HG03060 (cell line): ENCODE results near the gene IGFBP5.

Experiments used
- ATAC-seq: cut with Tn5 transposase; IDR thresholded peaks from one replicate; pipeline ENCODE4 v1.9.1; 2021; ENCODE audit warnings: low read depth, moderate number of reproducible peaks; ENCODE audit not compliant: unreplicated experiment

Gene IGFBP5

DNA sequence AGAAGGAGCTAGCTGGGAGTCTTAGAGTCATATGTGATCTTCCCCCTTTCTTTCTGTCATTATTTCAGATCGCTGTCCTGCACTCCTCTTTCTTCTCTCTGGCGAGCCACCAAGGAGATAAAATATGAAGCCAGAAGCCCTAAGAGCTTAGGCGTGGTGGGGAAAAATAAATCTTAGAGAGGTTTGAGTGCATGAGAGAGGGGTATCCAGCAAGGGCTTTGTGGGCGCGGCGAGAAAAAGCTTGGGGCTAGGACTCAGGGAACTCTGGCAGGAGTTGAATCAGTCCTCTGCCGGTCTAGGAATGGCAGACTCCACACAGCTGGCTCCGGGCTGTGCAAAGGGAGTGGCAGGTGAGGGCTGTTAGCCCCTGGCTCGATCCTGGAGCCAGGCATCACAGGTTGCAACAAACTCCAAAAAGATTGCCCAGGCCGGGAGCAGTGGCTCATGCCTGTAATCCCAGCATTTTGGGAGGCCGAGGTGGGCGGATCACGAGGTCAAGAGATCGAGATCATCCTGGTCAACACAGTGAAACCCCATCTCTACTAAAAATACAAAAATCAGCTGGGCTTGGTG, 20.1 kb upstream of the IGFBP5 start:
- ATAC-seq: no peak

DNA sequence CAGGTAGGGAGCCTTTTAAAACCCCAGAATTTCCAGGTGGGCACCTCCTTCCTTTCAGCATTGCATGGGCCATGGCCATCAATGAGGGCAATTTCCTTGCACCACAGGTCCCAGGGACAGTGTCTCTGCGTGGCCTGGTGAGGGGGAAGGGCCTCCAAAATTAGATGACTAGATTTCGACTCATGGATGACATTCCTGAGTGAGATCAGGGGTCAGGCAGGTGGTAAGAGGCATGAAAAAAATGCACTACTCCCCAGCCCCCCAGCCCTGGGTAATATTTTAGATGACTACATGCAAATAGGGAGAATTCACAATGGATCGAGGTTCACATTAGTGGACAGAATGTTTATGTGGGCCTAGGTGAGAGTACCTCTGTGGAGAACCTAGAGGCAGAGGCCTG, 19.0 kb upstream of the IGFBP5 start:
- ATAC-seq: no peak

DNA sequence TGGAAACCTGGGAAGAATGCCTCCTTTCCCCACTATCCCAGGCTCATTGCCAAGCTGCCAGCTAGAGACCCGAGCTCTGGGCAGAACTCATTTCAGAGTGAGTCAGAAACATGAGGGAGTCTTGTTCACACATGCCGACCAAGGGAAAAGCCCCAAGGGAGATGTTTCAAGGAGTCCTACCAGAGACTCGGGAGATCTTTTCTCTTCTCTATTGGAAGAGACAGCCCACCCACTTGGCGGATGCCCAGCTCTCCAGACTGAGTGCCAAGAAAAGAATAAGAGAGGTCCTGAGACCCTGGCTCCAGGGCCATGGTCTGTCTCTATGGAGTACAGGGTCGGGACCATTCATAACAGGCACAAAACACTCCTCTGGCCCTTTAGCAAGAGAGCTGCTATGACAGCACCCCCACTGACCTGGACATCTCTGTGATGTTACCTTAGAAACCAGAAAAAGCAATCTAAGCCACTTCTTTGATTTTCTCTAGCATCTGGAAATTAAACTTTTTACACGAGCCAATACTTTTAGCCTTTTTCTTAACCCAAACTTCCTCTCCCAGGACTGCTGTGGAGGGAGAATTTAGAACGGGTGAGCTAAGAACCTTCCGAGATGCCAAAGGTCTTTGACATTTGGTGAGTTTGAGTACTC, 18.5 kb upstream of the IGFBP5 start:
- ATAC-seq: no peak

DNA sequence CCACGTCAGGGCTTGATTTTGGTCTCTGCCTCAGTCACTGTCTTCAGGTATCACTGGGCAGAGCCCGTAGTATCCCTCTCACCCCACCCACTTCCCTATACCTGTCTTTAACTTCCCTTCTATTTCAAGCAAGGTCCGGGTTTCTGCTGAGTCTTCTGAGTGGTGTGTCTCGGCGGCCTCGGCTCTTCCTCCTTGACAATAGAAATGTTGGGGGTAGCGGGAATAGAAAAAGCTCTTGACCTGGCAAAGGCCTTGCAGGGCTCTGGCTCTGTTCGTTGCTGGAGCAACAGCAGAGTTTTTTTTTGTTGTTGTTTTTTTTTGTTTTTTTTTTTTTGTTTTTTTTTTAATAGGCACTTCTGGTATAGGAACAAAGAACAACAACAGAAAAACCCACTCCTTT, 16.0 kb upstream of the IGFBP5 start:
- ATAC-seq: no peak

DNA sequence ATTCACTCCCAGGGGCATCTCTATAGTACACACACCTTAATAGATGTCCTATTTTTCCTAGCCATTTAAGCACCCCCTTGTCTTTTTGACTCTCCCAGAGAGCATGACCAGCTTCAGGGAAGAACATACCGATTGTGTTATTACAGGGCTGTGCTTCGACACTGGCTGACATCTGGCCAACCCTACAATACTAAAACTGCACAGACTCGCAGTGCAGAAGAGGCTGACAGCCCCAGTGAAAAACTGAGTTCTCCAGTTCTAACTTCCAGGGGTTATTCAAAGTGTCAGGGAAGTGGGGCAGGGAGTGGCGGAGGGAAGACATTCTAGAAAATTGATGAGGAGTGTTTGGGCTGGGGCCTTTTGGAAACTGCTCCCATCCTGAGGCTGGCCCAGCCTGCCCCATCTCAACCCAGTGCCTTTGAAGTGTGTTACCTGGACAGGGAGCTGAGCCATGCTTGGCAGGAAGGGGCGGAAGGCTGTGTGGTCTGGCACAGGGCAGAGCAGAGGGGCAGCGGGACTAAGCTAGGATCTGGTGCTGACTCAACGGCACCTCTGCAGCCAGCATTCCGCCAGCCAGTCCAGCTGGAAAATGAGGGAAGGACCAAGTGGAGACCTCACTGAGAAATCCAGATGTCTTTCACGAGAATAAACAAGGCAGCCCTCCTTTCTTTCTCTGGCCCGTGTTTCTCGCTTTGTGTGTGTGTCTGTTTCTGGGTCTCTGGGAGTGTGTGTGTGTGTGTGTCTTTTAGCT, 15.4 kb upstream of the IGFBP5 start:
- no peak for ATAC-seq

DNA sequence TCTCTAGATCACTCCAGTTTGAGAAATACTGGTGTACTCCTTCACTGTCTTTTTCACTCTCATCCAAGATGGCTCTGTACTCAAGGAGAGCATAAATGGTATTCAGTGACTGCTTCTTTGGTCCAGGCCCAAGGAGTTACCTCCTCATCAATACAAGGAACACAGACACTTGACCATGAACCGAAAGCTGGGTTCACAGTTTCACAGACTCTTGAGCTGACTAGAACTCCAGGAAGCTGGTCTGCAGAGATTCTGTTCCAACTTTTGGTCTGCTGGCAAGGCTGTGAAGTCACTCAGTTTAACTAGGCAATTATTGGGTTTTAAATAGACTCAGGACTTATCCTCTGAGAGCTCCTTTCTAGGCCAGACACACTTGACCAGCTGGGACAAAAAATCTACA, 7.4 kb upstream of the IGFBP5 start:
- ATAC-seq: no peak

DNA sequence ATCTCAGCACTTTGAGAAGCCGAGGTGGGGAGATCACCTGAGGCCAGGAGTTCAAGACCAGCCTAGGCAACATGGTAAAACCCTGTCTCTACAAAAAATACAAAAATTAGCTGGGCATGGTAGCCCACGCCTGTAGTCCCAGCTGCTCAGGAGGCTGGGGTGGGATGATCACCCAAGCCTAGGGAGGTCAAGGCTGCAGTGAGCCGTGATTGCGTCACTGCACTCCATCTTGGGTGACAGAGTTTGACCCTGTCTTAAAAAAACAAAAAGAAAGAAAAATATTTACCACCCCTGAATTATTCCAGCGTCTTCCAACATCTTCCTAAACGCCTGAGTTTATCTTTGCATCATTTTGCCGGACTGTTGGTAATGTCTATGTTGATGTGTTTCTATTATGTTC, 6.2 kb upstream of the IGFBP5 start:
- no peak for ATAC-seq

DNA sequence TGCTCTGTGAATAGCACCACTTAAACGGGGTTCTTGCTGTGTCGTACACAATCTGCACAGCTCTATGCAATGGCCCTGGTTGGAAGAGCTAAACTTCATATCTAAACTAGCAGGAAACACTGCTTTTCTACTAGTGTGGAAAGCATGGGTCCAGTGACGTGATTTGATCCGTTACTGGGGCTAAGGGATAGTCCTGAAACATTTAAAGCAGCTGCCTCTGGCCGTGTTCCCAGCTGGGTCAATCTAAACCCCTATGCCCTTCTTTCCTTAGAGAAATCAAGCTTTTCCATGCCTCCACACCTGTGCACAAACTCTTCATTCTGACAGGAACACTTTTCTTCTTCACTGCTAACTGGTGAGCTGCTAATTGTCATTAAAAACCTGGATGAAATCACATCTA, 5.4 kb upstream of the IGFBP5 start:
- ATAC-seq: no peak

DNA sequence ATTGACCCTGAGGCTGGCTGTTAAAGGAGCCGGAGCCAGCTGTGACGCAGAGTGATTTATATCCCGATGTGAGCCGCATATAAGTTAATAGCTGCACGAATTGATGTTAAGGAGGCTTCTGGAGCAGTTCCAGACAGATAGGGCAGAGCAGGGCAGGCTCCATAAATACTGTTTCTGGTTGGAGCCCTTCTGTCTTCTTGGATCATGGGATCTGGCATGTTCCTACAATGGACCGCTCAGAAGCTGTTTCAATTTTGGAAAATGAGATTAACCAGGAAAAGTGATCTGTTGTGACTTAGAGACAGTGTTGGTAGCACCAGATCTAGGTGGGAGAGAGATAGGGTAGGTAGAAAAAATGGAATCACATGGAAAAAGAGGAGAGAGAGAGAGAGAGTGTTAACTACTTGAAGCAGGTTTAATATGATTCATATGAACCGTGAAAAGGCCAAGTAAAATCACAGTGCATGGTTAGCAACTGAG, 4.8 kb upstream of the IGFBP5 start:
- no peak for ATAC-seq

DNA sequence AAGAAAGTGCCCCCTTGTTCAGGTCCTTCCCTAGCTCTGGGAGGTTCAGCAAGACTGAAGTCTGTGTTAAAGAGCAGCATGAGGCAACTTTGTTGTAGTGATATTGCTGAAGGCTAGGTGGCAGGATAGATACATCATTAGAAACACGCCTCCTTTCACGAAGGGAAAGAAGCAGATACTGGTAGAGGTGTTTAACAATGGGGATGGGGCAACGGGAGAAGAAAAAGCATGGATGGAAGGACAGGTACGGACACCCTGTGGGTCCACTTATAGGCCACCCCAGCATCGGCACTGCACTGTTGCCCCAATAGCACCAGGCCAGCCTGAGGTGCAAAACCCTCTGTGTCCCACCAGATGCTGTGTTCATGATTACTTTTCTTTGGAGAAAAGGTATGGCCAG, 3.5 kb upstream of the IGFBP5 start:
- no peak for ATAC-seq

DNA sequence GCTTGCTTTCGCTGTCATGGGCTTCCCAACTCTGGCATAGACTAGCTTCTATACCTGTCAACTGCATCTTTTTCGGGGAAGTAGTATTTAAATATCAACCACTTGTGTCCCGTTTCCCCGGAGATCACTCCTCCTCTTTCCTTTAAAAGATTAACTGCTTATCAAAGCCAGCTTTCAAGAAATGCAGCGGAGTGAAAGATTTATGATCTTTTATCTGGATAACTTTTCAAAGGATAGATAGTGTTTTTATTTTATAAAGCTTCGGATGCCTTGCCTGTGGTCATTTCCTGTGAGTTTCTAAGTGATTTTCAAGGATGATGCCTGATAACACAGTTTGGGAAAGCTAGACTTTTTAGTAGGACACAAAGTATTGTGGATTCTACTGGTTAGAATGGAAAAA, 2.9 kb upstream of the IGFBP5 start:
- no peak for ATAC-seq

DNA sequence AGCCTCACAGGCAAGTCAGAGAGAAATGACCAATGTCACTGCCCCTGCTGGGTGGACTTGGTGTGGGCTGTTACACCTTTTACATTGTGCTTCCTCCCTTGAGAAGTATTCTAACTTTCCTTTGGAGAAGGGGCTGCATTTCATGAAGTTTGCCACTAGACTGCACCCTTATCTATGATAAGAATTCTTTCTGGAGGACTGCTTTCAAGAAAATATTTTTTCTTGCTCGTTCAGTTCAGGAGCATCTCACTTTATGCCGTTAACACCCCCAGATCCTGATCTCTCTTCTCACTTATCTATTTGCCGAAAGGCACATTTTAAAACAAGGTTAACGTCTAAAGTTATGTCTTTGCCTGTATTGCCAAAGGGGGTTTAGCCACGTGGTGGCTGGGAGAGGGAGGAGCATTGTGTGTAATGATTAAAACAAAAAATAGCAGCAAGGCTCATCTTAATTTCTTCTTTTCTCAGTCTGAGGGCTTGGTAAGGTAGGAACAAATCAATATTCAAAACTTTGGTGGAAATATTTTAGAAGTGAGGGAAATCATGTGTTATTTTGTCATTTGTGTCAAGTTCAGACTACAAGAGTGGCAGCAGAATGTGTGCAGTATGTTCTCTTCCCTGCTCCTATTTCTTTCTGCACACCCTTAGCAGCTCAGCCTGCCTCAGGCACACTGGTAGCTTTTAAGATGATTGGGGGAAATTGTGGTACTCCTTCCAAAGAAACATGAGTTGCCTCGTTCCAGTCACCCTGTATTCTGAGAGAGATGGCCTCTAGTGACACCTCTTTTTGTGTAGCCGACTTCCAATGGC, 1.6 kb upstream of the IGFBP5 start:
- no peak for ATAC-seq

DNA sequence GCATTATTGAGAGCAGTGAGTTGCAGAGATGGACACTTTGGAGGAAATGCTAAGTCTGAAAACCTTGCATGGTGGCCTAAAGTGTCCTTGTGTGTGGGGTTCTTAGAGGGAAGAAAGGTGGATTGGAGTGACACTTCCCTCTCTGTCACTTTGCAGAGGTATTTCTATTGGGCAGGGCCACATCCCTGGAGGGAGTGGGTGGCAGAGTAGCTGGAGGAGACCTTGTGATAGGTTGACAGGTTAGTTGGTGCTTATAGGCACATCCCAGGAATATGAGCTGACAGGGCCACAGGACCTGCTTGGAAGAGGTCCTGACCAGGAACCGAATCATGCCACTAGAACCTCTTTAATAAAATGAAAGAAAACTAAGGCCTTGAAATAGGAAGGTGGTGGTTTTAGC, 972 bp upstream of the IGFBP5 start:
- no peak for ATAC-seq

DNA sequence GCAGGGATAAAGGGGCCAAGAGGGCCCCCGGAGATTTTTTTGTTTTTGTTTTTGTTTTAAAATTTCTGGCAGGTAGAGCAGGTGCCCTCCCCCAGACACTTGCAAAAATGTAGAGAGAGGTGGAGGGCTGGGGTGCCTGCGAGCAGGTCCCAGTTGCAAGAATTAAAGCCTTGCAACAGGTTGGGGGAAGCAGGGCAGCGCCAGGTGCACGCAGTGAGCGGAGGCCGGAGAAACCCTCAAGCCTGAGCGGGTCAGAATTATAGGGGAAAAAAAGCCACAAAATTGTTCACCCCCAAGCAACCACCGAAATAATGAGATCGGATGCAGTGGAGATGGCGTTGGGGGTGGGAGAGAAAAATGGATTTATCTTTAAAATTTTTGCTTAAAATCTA, 527 bp downstream of the IGFBP5 start:
- ATAC-seq: no peak

DNA sequence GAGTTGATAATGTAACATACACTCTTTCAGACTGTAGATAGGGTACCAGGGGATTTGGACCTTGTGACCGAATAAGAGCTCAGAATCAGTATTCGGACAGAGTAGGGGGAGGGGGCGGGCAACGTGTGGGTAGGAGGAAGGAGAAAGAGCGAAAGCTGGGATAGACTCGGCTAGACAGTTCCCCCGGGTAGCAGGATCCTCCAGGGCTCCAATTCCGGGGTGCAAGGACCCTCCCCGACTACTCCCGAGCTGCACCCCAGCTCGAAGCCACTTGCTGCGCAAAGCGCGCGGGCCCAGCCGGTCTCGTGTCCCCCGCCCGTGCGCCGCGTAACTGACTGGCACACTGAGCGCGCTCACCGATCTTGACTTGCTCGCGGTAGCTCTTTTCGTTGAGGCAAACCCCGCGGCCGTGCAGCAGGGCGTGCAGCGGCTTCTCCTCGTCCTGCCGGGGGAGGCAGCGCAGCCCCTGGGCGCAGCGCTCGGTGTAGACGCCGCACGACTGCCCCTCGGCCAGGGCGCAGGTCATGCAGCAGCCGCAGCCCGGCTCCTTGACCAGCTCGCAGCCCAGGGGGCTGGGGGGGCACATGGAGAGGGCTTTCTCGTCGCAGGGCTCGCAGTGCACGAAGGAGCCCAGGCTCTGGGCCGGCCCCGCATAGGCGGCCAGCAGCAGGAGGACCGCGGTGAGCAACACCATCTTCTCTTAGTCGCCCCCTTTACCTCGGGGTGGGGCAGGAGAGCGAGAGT, 1.1 kb downstream of the IGFBP5 start:
- no peak for ATAC-seq

DNA sequence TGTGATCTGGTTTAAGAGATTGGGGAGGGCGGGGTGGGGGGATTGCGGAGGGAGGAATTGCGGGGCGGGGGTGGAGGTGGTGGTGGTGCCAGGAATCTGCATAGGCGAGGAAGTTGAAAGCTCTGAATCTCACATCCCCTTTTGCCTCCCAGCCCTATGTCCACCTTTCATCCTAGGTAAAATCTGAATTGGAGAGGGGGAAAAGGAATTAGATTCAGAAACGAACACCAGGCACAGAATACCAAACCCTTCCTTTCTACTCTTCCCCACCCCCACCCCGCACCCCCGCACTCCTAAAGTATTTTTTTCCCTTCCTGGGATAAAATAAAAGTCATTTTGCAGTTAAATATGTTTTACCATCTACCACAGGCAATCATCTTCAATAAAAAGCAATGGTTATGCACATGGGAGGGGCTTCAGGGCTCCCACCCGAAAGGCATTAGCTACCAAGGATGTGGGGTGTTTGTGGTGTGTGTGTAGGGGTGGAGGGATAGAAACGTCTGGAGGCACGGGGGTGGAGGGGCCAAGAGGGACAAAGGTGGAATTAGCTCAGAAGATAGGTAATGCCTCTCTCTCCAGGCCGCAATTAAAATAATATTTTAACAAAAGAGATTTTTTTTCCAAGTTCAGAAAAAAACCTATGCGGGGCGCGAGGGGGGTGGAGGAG, 1.8 kb downstream of the IGFBP5 start:
- no peak for ATAC-seq

DNA sequence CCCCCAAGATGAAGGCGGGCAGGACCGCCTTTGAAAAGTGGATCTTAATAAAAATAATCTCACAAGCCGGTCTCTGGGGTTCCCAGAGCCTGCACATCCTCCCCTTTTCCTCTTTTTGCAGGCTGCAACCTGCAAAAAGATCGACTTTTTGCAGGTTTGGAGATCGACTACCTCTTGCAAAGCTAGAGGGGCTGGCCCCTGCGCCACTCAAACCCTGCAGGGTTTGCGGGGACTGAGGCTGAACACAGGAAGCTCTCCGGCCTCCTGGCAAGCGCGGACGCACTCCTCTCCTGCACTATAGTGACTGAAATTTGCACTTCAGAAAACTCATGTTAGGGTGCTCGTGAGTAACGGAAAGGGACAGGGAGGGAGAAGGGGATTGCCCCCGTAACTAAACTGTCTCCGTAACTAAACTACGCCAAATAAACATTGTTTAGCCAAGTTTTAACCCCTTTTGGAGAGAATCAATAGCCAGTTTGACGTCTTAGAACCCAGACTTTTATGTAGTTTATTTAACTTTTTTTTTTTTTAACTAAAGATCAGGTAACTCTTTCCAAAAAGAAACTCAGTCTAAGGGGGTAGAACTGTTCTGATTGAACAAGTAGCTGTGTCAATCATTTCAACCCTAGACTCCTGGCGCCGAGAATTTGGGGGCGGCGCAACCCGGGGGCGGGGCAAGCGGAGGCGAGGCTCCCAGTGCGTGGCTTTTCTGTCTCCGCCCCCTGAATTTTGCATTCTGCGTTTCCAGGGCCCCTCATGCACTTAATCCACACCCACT, 2.5 kb downstream of the IGFBP5 start:
- no peak for ATAC-seq

DNA sequence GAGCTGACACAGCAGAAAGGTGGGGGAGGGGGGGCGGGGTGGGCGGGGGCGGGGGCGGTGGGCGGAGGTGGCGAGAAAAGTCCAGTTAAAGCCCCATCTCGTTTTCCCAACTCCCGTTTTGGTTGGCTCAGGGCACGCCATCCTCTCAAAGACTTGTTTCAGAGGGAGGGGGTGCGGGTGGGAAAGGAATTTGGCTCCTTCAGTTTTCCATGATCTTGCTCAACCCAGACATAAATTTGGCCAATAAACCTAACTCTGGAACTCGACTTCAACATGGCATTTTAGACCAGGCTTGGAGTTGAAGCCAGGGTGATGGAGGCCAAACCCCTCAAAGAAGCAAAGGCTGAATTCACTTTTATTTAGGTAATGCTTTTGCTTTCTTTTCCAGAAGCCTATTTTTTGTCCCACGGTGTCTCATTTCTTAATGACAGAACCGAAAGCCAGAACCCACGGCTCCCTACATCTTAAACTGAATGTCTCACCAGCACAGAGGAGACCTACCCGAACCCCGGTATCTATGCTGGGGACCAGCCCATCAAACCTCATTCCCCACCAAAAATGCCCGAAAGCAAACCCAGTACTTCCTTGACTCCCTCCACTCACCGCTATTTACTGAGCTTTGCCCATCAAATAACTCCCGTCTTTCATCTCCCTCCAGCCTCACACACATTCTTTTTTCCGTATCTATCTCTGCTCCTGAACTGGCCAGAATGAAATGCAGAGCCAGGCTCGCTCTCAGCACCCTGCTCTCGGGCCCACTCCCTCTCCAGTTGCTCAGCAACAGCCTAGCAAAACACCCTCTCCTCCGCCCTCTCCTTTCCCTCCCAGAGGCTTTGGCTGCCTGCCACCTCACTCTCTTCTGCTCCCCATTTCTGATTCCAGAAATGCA, 4.3 kb downstream of the IGFBP5 start:
- ATAC-seq: no peak
